GM12801 (cell line): ENCODE results near the gene HSD17B14.

ENCODE experiments used
- CTCF ChIP-seq: IDR thresholded peaks from one replicate; pipeline ENCODE4 v1.5.1; 2011; ENCODE audit warnings: control low read depth; ENCODE audit not compliant: insufficient read length; ENCODE audit errors: extremely low read depth

The HSD17B14 gene

GRCh38 chr19:48874303-48875135, 38.2 kb upstream of the HSD17B14 start:
- TF ChIP-seq CTCF: no peak

DNA sequence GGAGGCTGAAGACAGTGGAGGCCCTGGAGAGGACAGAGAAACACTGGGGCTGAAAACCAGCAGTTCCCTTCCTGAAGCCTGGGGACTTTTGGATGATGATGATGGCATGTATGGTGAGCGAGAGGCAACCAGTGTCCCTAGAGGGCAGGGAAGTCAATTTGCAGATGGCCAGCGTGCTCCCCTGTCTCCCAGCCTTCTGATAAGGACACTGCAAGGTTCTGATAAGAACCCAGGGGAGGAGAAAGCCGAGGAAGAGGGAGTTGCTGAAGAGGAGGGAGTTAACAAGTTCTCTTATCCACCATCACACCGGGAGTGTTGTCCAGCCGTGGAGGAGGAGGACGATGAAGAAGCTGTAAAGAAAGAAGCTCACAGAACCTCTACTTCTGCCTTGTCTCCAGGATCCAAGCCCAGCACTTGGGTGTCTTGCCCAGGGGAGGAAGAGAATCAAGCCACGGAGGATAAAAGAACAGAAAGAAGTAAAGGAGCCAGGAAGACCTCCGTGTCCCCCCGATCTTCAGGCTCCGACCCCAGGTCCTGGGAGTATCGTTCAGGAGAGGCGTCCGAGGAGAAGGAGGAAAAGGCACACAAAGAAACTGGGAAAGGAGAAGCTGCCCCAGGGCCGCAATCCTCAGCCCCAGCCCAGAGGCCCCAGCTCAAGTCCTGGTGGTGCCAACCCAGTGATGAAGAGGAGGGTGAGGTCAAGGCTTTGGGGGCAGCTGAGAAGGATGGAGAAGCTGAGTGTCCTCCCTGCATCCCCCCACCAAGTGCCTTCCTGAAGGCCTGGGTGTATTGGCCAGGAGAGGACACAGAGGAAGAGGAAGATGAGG, 37.4 kb upstream of the HSD17B14 start:
- no peak for TF ChIP-seq CTCF

- no peak for TF ChIP-seq CTCF
Measured at GRCh38 chr19:48872884-48873475, 36.7 kb upstream of the HSD17B14 start.

DNA sequence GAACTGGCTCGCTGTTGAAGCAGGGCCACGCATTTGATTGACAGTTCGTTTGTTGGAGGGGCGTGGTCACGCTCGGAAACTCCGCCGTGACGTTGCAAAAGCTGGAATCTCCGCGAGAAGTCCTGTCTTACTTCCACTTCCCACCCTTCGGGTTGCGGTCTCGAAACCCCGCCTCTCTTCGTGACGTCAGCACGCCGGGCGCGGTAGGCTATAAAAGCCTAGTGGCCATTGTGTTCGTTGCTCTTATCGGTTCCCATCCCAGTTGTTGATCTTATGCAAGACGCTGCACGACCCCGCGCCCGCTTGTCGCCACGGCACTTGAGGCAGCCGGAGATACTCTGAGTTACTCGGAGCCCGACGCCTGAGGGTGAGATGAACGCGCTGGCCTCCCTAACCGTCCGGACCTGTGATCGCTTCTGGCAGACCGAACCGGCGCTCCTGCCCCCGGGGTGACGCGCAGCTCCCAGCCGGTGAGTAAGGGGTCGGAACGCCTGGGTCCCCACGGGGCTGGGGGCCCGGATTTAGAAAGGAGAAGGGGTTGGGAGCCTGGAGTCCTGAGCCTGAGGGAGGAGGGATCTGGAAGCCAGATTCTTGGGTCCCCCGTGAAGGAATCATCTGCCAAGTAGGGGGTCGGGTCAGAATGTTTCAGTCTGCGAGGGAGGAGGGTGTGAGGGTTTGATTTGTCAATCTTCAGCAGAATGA, 36.0 kb upstream of the HSD17B14 start, which contains the start of gene PPP1R15A:
PPP1R15A (plus strand) TSS at position 240 of the 702 bp plus-strand sequence. CDS start 813 bp downstream, outside the sequence.
- no peak for TF ChIP-seq CTCF

DNA sequence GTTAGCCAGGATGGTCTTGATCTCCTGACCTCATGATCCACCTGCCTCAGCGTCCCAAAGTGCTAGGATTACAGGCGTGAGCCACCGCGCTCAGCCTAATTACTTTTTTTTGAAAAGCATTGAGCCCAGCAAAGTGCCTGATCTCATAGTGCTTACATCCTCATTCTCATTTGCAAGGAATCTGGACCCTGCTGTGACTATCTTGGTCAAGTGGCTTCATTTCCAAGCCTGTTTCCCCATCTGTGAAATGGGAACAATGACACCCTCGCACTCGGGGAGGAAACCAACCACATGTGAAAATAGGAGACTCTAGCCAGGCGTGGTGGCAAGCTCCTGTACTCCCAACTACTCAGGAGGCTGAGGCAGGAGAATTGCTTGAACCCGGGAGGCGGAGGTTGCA, 33.8 kb upstream of the HSD17B14 start:
- TF ChIP-seq CTCF: no peak

DNA sequence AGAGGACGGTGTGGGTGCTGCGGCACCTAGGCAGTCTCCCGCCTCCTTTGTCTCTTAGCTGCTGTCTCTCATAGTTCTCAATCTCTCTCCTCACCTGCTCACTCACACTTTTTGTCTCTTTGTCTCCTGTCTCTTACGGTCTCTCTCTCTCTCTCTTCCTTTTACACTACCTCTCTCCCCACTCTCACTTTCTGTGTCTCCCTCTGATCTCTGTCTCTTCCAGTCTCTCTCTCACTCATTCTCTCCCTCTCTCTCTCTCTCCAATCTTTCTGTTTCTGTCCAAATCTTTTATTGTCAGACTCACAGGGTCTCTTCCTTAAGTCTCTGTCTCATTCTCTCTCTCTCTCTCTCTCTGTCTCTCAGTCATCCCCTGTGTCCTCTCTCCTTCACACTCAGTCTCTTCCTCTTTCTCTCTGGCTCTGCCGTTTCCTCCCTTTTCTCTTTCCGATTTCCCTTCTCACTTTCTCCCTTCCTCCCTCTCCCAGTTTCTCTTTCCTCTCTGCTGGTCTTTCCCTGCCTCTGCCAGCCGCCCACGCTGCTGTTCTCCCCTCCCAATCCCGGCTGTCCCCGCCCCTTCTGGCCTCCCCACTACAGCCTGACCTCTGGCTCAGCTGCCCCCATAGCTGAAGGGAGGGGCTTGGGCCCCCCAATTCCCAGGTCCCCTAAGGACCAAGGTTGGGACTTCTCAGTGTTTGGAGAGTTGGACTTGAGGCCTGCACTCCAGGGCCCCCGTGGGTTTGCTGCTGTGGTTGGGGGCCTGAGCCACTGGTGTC, 32.0 kb upstream of the HSD17B14 start, which contains the start of gene PLEKHA4:
PLEKHA4 (minus strand) TSS at position 504 of the 773 bp plus-strand sequence. CDS start 997 bp downstream, outside the sequence.
- no peak for TF ChIP-seq CTCF
